GM12878 (cell line): ENCODE measurements around the gene COL25A1. TPM values are rescaled to one million over a fixed set of nuclear protein-coding genes. Genes with fewer than 3 reads are reported as not detected.

Experiments used
- ATAC-seq: fragments of 200-7000 bp; cut with Tn5 transposase; 3 replicates; pipeline ENCODE4 v1.9.1; 2020; ENCODE audit warnings: mild to moderate bottlenecking, moderate library complexity
- BruUV-seq: library from RNA; stranded (reverse); fragments of 400-500 nt; replicated peaks from 2 replicates; lab custom pipeline; 2021; lab: Mats Ljungman, UMichigan
- CTCF ChIA-PET: fragments of 300-600 bp; sonication (Branson Sonifier 250); formaldehyde crosslinking; extraction: SDS; loops from one replicate; lab custom pipeline; 2021; ENCODE audit warnings: inconsistent platforms; lab: Yijun Ruan, JAX
- POLR2A ChIA-PET: fragments of 350-600 bp; formaldehyde crosslinking; extraction: SDS; loops from one replicate; lab custom pipeline; 2021; ENCODE audit warnings: inconsistent platforms; lab: Charles Lee
- RAD21 ChIA-PET: fragments of 300-600 bp; sonication (Branson Sonifier 250); formaldehyde crosslinking; loops from one replicate; lab custom pipeline; 2023; ENCODE audit warnings: antibody characterized with exemption; ENCODE audit not compliant: unreplicated experiment; lab: Charles Lee
- SMC1A ChIA-PET: fragments of 300-600 bp; sonication (Branson Sonifier 250); formaldehyde crosslinking; loops from one replicate; lab custom pipeline; 2023; ENCODE audit not compliant: unreplicated experiment, uncharacterized antibody; lab: Charles Lee
- DNase-seq: peaks from one replicate; pipeline ENCODE4 v3.0.0-alpha.2; 2011; ENCODE audit warnings: low read depth, low spot score
- FAIRE-seq: peaks from 3 replicates; lab custom pipeline; 2011; peaks lifted over from hg19 to GRCh38; lab: Jason Lieb, UNC
- H2AFZ ChIP-seq: 2 replicates; pipeline ENCODE4 v1.6.0; 2011; ENCODE audit warnings: low read depth, low read length, control low read depth; ENCODE audit not compliant: control insufficient read depth
- H3K27ac ChIP-seq: 2 replicates; pipeline ENCODE4 v1.5.1; 2011; ENCODE audit warnings: control low read depth; ENCODE audit not compliant: control insufficient read depth, insufficient read depth
- H3K27me3 ChIP-seq, 2 experiments: replicated peaks in 1 of 2; 2 replicates each; pipeline versions ENCODE4 v1.6.0 to v1.6.1; 2011; ENCODE audit warnings: low read length in 1 of 2; ENCODE audit not compliant: control insufficient read depth in 2 of 2, insufficient read depth in 2 of 2
- H3K36me3 ChIP-seq, 2 experiments: 2 replicates each; pipeline ENCODE4 v1.5.1; 2011; ENCODE audit warnings: low read length in 1 of 2; ENCODE audit not compliant: control insufficient read depth in 2 of 2, insufficient read depth in 2 of 2
- H3K4me1 ChIP-seq: 2 replicates; pipeline ENCODE4 v1.6.1; 2011; ENCODE audit warnings: mild to moderate bottlenecking, low read length, moderate library complexity, mixed read lengths; ENCODE audit not compliant: control insufficient read depth, insufficient read depth
- H3K4me2 ChIP-seq: 2 replicates; pipeline ENCODE4 v1.6.0; 2011; ENCODE audit warnings: control low read depth; ENCODE audit not compliant: control insufficient read depth, insufficient read depth
- H3K4me3 ChIP-seq: fragments of 200-600 bp; sonication (generic); 2 replicates; pipeline ENCODE4 v1.5.1; 2016
- H3K79me2 ChIP-seq: 2 replicates; pipeline ENCODE4 v1.6.0; 2011; ENCODE audit warnings: low read length; ENCODE audit not compliant: control insufficient read depth, insufficient read depth
- H3K9ac ChIP-seq: 2 replicates; pipeline ENCODE4 v1.8.0; 2011; ENCODE audit warnings: low read length, control low read depth, mixed read lengths; ENCODE audit not compliant: control insufficient read depth, insufficient read depth
- H3K9me3 ChIP-seq: replicated peaks from 3 replicates; pipeline ENCODE4 v1.5.1; 2011; ENCODE audit warnings: mild to moderate bottlenecking, low read length; ENCODE audit not compliant: control insufficient read depth, insufficient read depth
- H4K20me1 ChIP-seq: 2 replicates; pipeline ENCODE4 v1.6.0; 2011; ENCODE audit not compliant: control insufficient read depth, insufficient read depth
- BRCA1 ChIP-seq: IDR thresholded peaks from 2 replicates; pipeline ENCODE4 v1.6.1; 2011; ENCODE audit warnings: low read depth, low read length, improper control_type of control experiment
- CHD1 ChIP-seq: IDR thresholded peaks from 2 replicates; pipeline ENCODE4 v1.6.1; 2012; ENCODE audit warnings: low read depth, low read length, improper control_type of control experiment
- ETV6 ChIP-seq, 2 experiments: fragments of 450-650 bp in 1 of 2; IDR thresholded peaks in 1 of 2; conservative IDR thresholded peaks in 1 of 2; 2 replicates each; pipeline ENCODE4 v1.6.1; 2014; ENCODE audit warnings: antibody characterized with exemption in 1 of 2, borderline replicate concordance in 1 of 2, low read depth in 1 of 2, mild to moderate bottlenecking in 1 of 2, moderate library complexity in 1 of 2
- GATAD2B ChIP-seq: fragments of 450-650 bp; conservative IDR thresholded peaks from 2 replicates; pipeline ENCODE4 v1.6.1; 2017; ENCODE audit warnings: low read depth, mild to moderate bottlenecking, moderate library complexity
- MTA3 ChIP-seq: IDR thresholded peaks from 2 replicates; pipeline ENCODE4 v1.6.1; 2012; ENCODE audit warnings: low read length, inconsistent platforms, borderline replicate concordance
- NFIC ChIP-seq: IDR thresholded peaks from 2 replicates; pipeline ENCODE4 v1.6.1; 2012; ENCODE audit warnings: low read depth, mild to moderate bottlenecking, inconsistent platforms, low read length, moderate library complexity
- RUNX3 ChIP-seq: IDR thresholded peaks from 2 replicates; pipeline ENCODE4 v1.6.1; 2012; ENCODE audit warnings: low read length, inconsistent platforms
- SP1 ChIP-seq: IDR thresholded peaks from one replicate; pipeline ENCODE4 v1.6.1; 2011; ENCODE audit warnings: low read depth, low read length
- SUPT20H ChIP-seq: IDR thresholded peaks from 2 replicates; pipeline ENCODE4 v1.6.1; 2011; ENCODE audit warnings: low read depth, mild to moderate bottlenecking, low read length, moderate library complexity, borderline replicate concordance; ENCODE audit not compliant: control insufficient read depth
- TAF1 ChIP-seq: IDR thresholded peaks from 2 replicates; pipeline ENCODE4 v1.6.1; 2011; ENCODE audit warnings: mild to moderate bottlenecking, low read depth, low read length, borderline replicate concordance
- TARDBP ChIP-seq: IDR thresholded peaks from 2 replicates; pipeline ENCODE4 v1.6.1; 2016; ENCODE audit warnings: borderline replicate concordance
- TBL1XR1 ChIP-seq: IDR thresholded peaks from 2 replicates; pipeline ENCODE4 v1.6.1; 2012; ENCODE audit warnings: low read depth, low read length, improper control_type of control experiment
- TCF12 ChIP-seq: IDR thresholded peaks from 2 replicates; pipeline ENCODE4 v1.6.1; 2011; ENCODE audit warnings: low read depth, mild to moderate bottlenecking, low read length
- USF1 ChIP-seq: IDR thresholded peaks from 2 replicates; pipeline ENCODE4 v1.6.1; 2011; ENCODE audit warnings: borderline replicate concordance, low read depth, mild to moderate bottlenecking, moderate library complexity, mixed read lengths, low read length; ENCODE audit not compliant: insufficient read depth; ENCODE audit errors: extremely low read length
- WRNIP1 ChIP-seq: IDR thresholded peaks from 2 replicates; pipeline ENCODE4 v1.6.1; 2011; ENCODE audit warnings: low read depth, low read length, improper control_type of control experiment, borderline replicate concordance
- ZNF274 ChIP-seq: IDR thresholded peaks from one replicate; pipeline ENCODE4 v1.8.0; 2011; ENCODE audit not compliant: insufficient read length, insufficient read depth
- WGBS: methylation state at CpG from one replicate; pipeline ENCODE4 v1.1.6; 2016; ENCODE audit warnings: low lambda C conversion rate; ENCODE audit not compliant: insufficient replicate concordance, insufficient coverage; ENCODE audit errors: missing lambda C conversion rate; 5-methylcytosine and 5-hydroxymethylcytosine counted together
- in situ Hi-C: fragments of 300-500 bp; cut with MboI; formaldehyde crosslinking; loops from 9 replicates; pipeline ENCODE4 v1.14.3; 2018; ENCODE audit warnings: mixed read lengths
- intact Hi-C: fragments of 100-400 bp; cut with micrococcal nuclease; formaldehyde crosslinking; loops from one replicate; pipeline ENCODE4 v1.14.2; 2022; ENCODE audit not compliant: unreplicated experiment
- polyA plus RNA-seq, 11 experiments: library from polyadenylated mRNA; depleted of rRNA in 4 of 11; unstranded in 6 of 11; stranded (reverse) in 5 of 11; fragments of >200 nt; fragmentation: Nextera tagmentation in 4 of 11; fragmentation: Illumina TruSeq in 1 of 11; extraction: Ambion mirVana in 4 of 11; extraction: Trizol in 1 of 11; gene quantifications; 1 replicate in 1 of 11; 2 replicates in 10 of 11; pipeline versions ENCODE4 v1.2.1 to v1.2.3, GENCODE V29; 2011 to 2016; ENCODE audit warnings: inconsistent platforms in 2 of 11, missing spikeins in 2 of 11, low read depth in 1 of 11
- total RNA-seq, 4 experiments: library from RNA; depleted of rRNA in 3 of 4; stranded (reverse); fragments of >200 nt in 3 of 4; fragmentation: Illumina TruSeq in 1 of 4; extraction: Trizol in 1 of 4; gene quantifications; 2 replicates each; pipeline versions ENCODE4 v1.2.1 to v1.2.3, GENCODE V29; 2013 to 2021
- TF ChIP-seq, protein P1 (sequence below): IDR thresholded peaks from 2 replicates; pipeline ENCODE4 v1.6.1; 2012; ENCODE audit warnings: low read depth, low read length, improper control_type of control experiment
- TF ChIP-seq, protein P2 (sequence below): IDR thresholded peaks from 2 replicates; pipeline ENCODE4 v1.6.1; 2011; ENCODE audit warnings: low read depth, low read length, improper control_type of control experiment, borderline replicate concordance
- TF ChIP-seq, protein P3 (sequence below): IDR thresholded peaks from 2 replicates; pipeline ENCODE4 v1.6.1; 2012; ENCODE audit warnings: low read depth, low read length, improper control_type of control experiment

Gene COL25A1
- total and polyA plus RNA-seq, 10 of the 15 experiments (the other 5 are each of a cell fraction or from before 2014, with no cell fraction given): 0.01 to 0.26 (median 0.12) TPM; not detected in 6

- TF ChIP-seq ETV6 (conservative IDR thresholded peaks at IDR 0.05 in 1 of 2, IDR thresholded peaks at IDR 0.05 in 1 of 2; ENCODE audit: borderline replicate concordance in 1 of 2, low read depth in 1 of 2) (no peak), SUPT20H (no peak), CHD1 (no peak), TAF1 (no peak), USF1 (no peak), MTA3 (no peak), TARDBP (no peak), NFIC (no peak), GATAD2B (no peak), TBL1XR1 (no peak), RUNX3 (no peak)
- TF ChIP-seq, protein P1, sequence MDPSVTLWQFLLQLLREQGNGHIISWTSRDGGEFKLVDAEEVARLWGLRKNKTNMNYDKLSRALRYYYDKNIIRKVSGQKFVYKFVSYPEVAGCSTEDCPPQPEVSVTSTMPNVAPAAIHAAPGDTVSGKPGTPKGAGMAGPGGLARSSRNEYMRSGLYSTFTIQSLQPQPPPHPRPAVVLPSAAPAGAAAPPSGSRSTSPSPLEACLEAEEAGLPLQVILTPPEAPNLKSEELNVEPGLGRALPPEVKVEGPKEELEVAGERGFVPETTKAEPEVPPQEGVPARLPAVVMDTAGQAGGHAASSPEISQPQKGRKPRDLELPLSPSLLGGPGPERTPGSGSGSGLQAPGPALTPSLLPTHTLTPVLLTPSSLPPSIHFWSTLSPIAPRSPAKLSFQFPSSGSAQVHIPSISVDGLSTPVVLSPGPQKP: no peak
These were observed 413.7 kb downstream of the COL25A1 start (continued) for GRCh38 chr4:108888769-108889168.

- H4K20me1 ChIP-seq: no peaks in the 10 kb centered on the region
- H3K79me2 ChIP-seq: no peaks in the 10 kb centered on the region
- no peak overlapping the region for H2AFZ ChIP-seq
- DNase-seq: no peak
- SMC1A ChIA-PET: no interaction called here
- CTCF ChIA-PET: no interaction called here
- H3K9me3 ChIP-seq: no peaks in the 10 kb centered on the region
- RAD21 ChIA-PET: no interaction called here
- BruUV-seq: no TSS peak
- intact Hi-C loops (no loop called here), in situ Hi-C loops (no loop called here)
- H3K4me1 ChIP-seq: no peaks in the 10 kb centered on the region
- no peak overlapping the region for H3K27ac ChIP-seq
- WGBS: 45% methylated on average over 5 of the region's 5 CpGs
- no peak overlapping the region for H3K4me2 ChIP-seq
- 0 out of 4 replicates have a peak, but pooled peaks cover 0 to 2% of the 10 kb centered on the region in 2 experiments for H3K27me3 ChIP-seq
- POLR2A ChIA-PET: no interaction called here
- H3K4me3 ChIP-seq: no peak overlapping the region
- H3K9ac ChIP-seq: no peak overlapping the region
- no peak for ATAC-seq
- no peaks in the 10 kb centered on the region for H3K36me3 ChIP-seq
- no peak for FAIRE-seq
- no peak for TF ChIP-seq SP1
- TF ChIP-seq, protein P2, sequence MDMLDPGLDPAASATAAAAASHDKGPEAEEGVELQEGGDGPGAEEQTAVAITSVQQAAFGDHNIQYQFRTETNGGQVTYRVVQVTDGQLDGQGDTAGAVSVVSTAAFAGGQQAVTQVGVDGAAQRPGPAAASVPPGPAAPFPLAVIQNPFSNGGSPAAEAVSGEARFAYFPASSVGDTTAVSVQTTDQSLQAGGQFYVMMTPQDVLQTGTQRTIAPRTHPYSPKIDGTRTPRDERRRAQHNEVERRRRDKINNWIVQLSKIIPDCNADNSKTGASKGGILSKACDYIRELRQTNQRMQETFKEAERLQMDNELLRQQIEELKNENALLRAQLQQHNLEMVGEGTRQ: no peak
- TF ChIP-seq ZNF274: no peak
- TF ChIP-seq BRCA1: no peak
- TF ChIP-seq, protein P3, sequence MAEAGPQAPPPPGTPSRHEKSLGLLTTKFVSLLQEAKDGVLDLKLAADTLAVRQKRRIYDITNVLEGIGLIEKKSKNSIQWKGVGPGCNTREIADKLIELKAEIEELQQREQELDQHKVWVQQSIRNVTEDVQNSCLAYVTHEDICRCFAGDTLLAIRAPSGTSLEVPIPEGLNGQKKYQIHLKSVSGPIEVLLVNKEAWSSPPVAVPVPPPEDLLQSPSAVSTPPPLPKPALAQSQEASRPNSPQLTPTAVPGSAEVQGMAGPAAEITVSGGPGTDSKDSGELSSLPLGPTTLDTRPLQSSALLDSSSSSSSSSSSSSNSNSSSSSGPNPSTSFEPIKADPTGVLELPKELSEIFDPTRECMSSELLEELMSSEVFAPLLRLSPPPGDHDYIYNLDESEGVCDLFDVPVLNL: no peak
- TF ChIP-seq WRNIP1: no peak
- no peak for TF ChIP-seq TCF12
These were observed 415.4 kb downstream of the COL25A1 start for GRCh38 chr4:108887034-108887433.
